SH-SY5Y (cell line): Measurements from ENCODE around the gene KRAS.

Source experiments
- GATA2 ChIP-seq: IDR thresholded peaks from 2 replicates; pipeline ENCODE4 v1.6.1; 2011; ENCODE audit warnings: mild to moderate bottlenecking, low read depth, low read length
- GATA3 ChIP-seq: IDR thresholded peaks from 2 replicates; pipeline ENCODE4 v1.6.1; 2011; ENCODE audit warnings: low read depth, mild to moderate bottlenecking, low read length, moderate library complexity

- TF ChIP-seq GATA3 = no peak
- no peak for TF ChIP-seq GATA2
These were observed 7.6 kb downstream of the KRAS start for GRCh38 chr12:25242981-25243679.
